ENCODE results near the gene FNTB. TPM values are rescaled to one million over a fixed set of nuclear protein-coding genes. Genes with fewer than 3 reads are reported as not detected.

FNTB gene
- polyA plus RNA-seq, 3 donors, result 12.3 to 14.2 (median 14.1) TPM

- Histone ChIP-seq H3K79me2 (ENCODE audit: insufficient read depth, low read length) (no peaks in the 10 kb centered on the region), H4K20me1 (ENCODE audit: insufficient read depth, low read length) (no peaks in the 10 kb centered on the region), H3K9me3 (replicated peaks in 1 of 2; ENCODE audit: control insufficient read depth in 1 of 2, insufficient read depth in 1 of 2, low read length in 2 of 2) (no peaks in the 10 kb centered on the region), H2AFZ (ENCODE audit: insufficient read depth, low read depth, low read length, poor library complexity, severe bottlenecking) (no peak overlapping the region), H3K27ac (ENCODE audit: low read depth in 1 of 2, low read length in 2 of 2) (peak overlapping the region; percentile 38 to 69), H3K27me3 (ENCODE audit: control insufficient read depth in 2 of 2, insufficient read depth in 2 of 2, low read length in 2 of 2) (no peaks in the 10 kb centered on the region), H3K4me2 (replicated peaks; ENCODE audit: extremely low read depth, low read length, poor library complexity, severe bottlenecking) (peak overlapping the region; percentile 20), H3K4me3 (replicated peaks in 1 of 3; ENCODE audit: low read depth in 2 of 3, low read length in 3 of 3) (no peak overlapping the region), H3K36me3 (replicated peaks in 1 of 2; ENCODE audit: control insufficient read depth in 1 of 2, insufficient read depth in 2 of 2, low read length in 2 of 2) (peaks cover 9 to 13% of the 10 kb centered on the region in 2 donors), H3K9ac (ENCODE audit: insufficient read depth, low read length, poor library complexity, severe bottlenecking) (no peak overlapping the region), H3K4me1 (ENCODE audit: control insufficient read depth in 1 of 2, insufficient read depth in 2 of 2, low read length in 2 of 2) (peaks cover 61 to 72% of the 10 kb centered on the region in 2 donors)
- 100% methylated on average over 1 of the region's 4 CpGs for WGBS (ENCODE audit: insufficient coverage)
- peaks cover 0 to 2% (median 0%) of the 10 kb centered on the region in 3 donors for H3K27me3 Mint-ChIP-seq (ENCODE audit: low read depth in 3 of 3)
- no peak for TF ChIP-seq CTCF (IDR thresholded peaks at IDR 0.05)
- H3K36me3 Mint-ChIP-seq, result peaks cover 14 to 18% of the 10 kb centered on the region in 2 donors
- DNase-seq, result peak in 1 of 3 donors; percentile 39
- intact Hi-C loops (cut with micrococcal nuclease), result no loop called here
- no peaks in the 10 kb centered on the region for H3K9me3 Mint-ChIP-seq
- no peak overlapping the region for H3K4me3 Mint-ChIP-seq
- peak overlapping the region; percentile 62 to 88 (median 80) for H3K27ac Mint-ChIP-seq
- peaks cover 75% of the 10 kb centered on the region for H3K4me1 Mint-ChIP-seq
Measured at GRCh38 chr14:65045709-65046108, 59.0 kb downstream of the FNTB start.

GRCh38 chr14:65052832-65053231, 66.1 kb downstream of the FNTB start:
- Mint-ChIP-seq H3K27ac (peak overlapping the region in 3 of 7 donors; percentile 7 to 65 (median 47)), H3K27me3 (ENCODE audit: low read depth in 3 of 3) (peaks cover 0 to 3% (median 0%) of the 10 kb centered on the region in 3 donors), H3K9me3 (peaks cover 0 to 2% (median 0%) of the 10 kb centered on the region in 7 donors), H3K4me3 (no peak overlapping the region), H3K4me1 (peaks cover 49% of the 10 kb centered on the region), H3K36me3 (peaks cover 24 to 29% of the 10 kb centered on the region in 2 donors)
- 71% methylated on average over 4 of the region's 4 CpGs for WGBS (ENCODE audit: insufficient coverage)
- Histone ChIP-seq H3K4me3 (replicated peaks in 1 of 3; ENCODE audit: low read depth in 2 of 3, low read length in 3 of 3) (no peak overlapping the region), H3K9me3 (replicated peaks in 1 of 2; ENCODE audit: control insufficient read depth in 1 of 2, insufficient read depth in 1 of 2, low read length in 2 of 2) (no peaks in the 10 kb centered on the region), H2AFZ (ENCODE audit: insufficient read depth, low read depth, low read length, poor library complexity, severe bottlenecking) (no peak overlapping the region), H3K27ac (ENCODE audit: low read depth in 1 of 2, low read length in 2 of 2) (peak overlapping the region in 1 of 2 donors; percentile 63), H3K9ac (ENCODE audit: insufficient read depth, low read length, poor library complexity, severe bottlenecking) (no peak overlapping the region), H3K36me3 (replicated peaks in 1 of 2; ENCODE audit: control insufficient read depth in 1 of 2, insufficient read depth in 2 of 2, low read length in 2 of 2) (peaks cover 0 to 33% of the 10 kb centered on the region in 2 donors), H3K4me2 (replicated peaks; ENCODE audit: extremely low read depth, low read length, poor library complexity, severe bottlenecking) (no peak overlapping the region), H3K79me2 (ENCODE audit: insufficient read depth, low read length) (peaks cover 6% of the 10 kb centered on the region), H4K20me1 (ENCODE audit: insufficient read depth, low read length) (no peaks in the 10 kb centered on the region), H3K4me1 (ENCODE audit: control insufficient read depth in 1 of 2, insufficient read depth in 2 of 2, low read length in 2 of 2) (peaks cover 26 to 30% of the 10 kb centered on the region in 2 donors), H3K27me3 (ENCODE audit: control insufficient read depth in 2 of 2, insufficient read depth in 2 of 2, low read length in 2 of 2) (no peaks in the 10 kb centered on the region)
- DNase-seq, result no peak
- intact Hi-C loops (cut with micrococcal nuclease), result no loop called here
- TF ChIP-seq CTCF (IDR thresholded peaks at IDR 0.05), result no peak

Data from CD14-positive monocyte (primary cell).